8988T (cell line): ENCODE data around the gene TAS2R3.
A peak's percentile ranks its signal among the peaks of the same experiment; 100 is the strongest.
"Not testable (repeated sequence)": the region's sequence is repeated elsewhere in the genome, so short reads cannot be mapped to it uniquely, and the experiment has no call there.

Experiments used
- DNase-seq: peaks from one replicate; pipeline ENCODE4 v3.0.0; 2011

The TAS2R3 gene

GRCh38 chr7:141763797-141764196 lies at the start of gene TAS2R3:
TAS2R3 (plus strand) TSS chr7:141764097; CDS start chr7:141764159, 62 bp downstream.
- no peak for DNase-seq

GRCh38 chr7:141714571-141714970 lies 49.3 kb upstream of the TAS2R3 start:
- DNase-seq = no peak

GRCh38 chr7:141715018-141715417 lies 48.9 kb upstream of the TAS2R3 start:
- no peak for DNase-seq

GRCh38 chr7:141715794-141716689 lies 47.9 kb upstream of the TAS2R3 start:
- DNase-seq = no peak

- DNase-seq = no peak
Measured at GRCh38 chr7:141717450-141717849, 46.4 kb upstream of the TAS2R3 start.

GRCh38 chr7:141722529-141722928 lies 41.4 kb upstream of the TAS2R3 start:
- DNase-seq = no peak

- DNase-seq = no peak
Measured at GRCh38 chr7:141729020-141729419, 34.9 kb upstream of the TAS2R3 start.

GRCh38 chr7:141731476-141732149 lies 32.3 kb upstream of the TAS2R3 start:
- DNase-seq = no peak

GRCh38 chr7:141737118-141737835 lies 26.6 kb upstream of the TAS2R3 start:
- DNase-seq = no peak

- peak; percentile 37 for DNase-seq
Measured at GRCh38 chr7:141737836-141738591, 25.9 kb upstream of the TAS2R3 start, which contains the start of gene SSBP1. SSBP1 (plus strand) TSS chr7:141738358; CDS start chr7:141739167, 809 bp downstream.

- no peak for DNase-seq
Measured at GRCh38 chr7:141738592-141739013, 25.3 kb upstream of the TAS2R3 start.

- DNase-seq = no peak
Measured at GRCh38 chr7:141739250-141739649, 24.6 kb upstream of the TAS2R3 start.

- no peak for DNase-seq
Measured at GRCh38 chr7:141742229-141742628, 21.7 kb upstream of the TAS2R3 start.

GRCh38 chr7:141744131-141744530 lies 19.8 kb upstream of the TAS2R3 start:
- DNase-seq = no peak

- DNase-seq = no peak
Measured at GRCh38 chr7:141748396-141748795, 15.5 kb upstream of the TAS2R3 start.

GRCh38 chr7:141751904-141752303 lies 12.0 kb upstream of the TAS2R3 start:
- not testable (repeated sequence) for DNase-seq

GRCh38 chr7:141752634-141753033 lies 11.3 kb upstream of the TAS2R3 start:
- DNase-seq = no peak

- DNase-seq = no peak
Measured at GRCh38 chr7:141754939-141755338, 9.0 kb upstream of the TAS2R3 start.

GRCh38 chr7:141770083-141770583 lies 6.2 kb downstream of the TAS2R3 start:
- DNase-seq = not testable (repeated sequence)

GRCh38 chr7:141776374-141776773 lies 12.5 kb downstream of the TAS2R3 start, which contains the start of gene TAS2R4:
TAS2R4 (plus strand) TSS chr7:141776674; CDS start chr7:141778489, 1,815 bp downstream.
- no peak for DNase-seq

GRCh38 chr7:141785706-141786552 lies 22.0 kb downstream of the TAS2R3 start:
- DNase-seq = no peak
